GM23338 (cell line): ENCODE measurements around the gene MRGPRE.

ENCODE experiments used
- EZH2 ChIP-seq: fragments of 200-600 bp; sonication (generic); IDR thresholded peaks from one replicate; pipeline ENCODE4 v1.8.0; 2017; ENCODE audit warnings: antibody characterized with exemption, mild to moderate bottlenecking, low read depth; ENCODE audit not compliant: unreplicated experiment
- NANOG ChIP-seq: IDR thresholded peaks from 2 replicates; pipeline ENCODE4 v1.6.1; 2016; ENCODE audit warnings: antibody characterized with exemption, borderline replicate concordance
- POLR2AphosphoS5 ChIP-seq: IDR thresholded peaks from 2 replicates; pipeline ENCODE4 v1.6.1; 2016; ENCODE audit warnings: antibody characterized with exemption, low read depth
- ZNF331 ChIP-seq: fragments of 250-450 bp; sonication (Bioruptor Pico); IDR thresholded peaks from 2 replicates; pipeline ENCODE4 v1.5.0; 2020; ENCODE audit warnings: low read depth, mild to moderate bottlenecking, moderate library complexity
- TF ChIP-seq, protein P1 (sequence below), 2 experiments: fragments of 200-600 bp in 1 of 2; sonication (generic) in 1 of 2; conservative IDR thresholded peaks; 2 replicates each; pipeline versions ENCODE4 v1.5.1 to v1.6.1; 2016 to 2017; ENCODE audit warnings: antibody characterized with exemption in 2 of 2, low read depth in 2 of 2, mild to moderate bottlenecking in 2 of 2, moderate library complexity in 1 of 2

DNA sequence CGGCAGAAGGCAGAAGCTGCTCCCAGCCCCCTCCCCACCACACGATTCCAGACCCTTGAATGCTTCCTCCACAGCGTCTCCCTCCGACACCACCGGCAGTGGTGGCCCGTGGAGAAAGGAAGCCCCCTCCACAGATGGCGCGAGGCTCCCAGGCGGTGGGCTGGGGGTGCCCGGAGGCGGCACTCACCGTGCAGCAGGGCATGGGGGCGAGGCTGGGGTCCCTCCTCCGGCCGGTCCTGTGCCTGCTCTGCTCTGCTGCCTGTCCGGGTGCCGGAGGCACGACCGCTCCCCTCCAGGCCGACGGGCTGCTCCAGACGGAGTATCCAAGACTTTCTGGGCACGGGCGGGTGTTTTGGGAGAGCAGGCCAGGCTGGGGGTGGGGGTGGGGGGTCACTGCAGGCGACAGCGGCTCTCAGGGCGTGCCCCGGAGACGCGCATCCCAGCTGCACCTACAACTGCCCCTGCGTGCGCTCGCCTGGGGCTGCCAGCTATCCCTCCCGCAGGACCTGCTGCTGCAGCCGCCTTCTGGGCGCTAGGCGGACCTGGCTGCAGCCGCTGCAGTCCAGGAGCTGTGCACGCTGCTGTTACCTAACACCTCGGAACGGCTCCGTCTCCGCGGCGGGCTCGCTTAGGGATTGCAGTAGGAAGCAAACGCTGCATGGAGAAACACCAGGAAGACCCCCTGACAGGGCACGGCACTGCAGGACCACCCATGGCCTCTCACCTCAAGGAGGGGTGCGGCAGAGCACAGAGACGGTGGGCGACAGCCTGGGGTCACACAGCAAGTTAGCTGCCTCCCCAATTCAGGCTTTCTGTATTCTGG lies 28.8 kb downstream of the MRGPRE start:
- TF ChIP-seq, protein P1, sequence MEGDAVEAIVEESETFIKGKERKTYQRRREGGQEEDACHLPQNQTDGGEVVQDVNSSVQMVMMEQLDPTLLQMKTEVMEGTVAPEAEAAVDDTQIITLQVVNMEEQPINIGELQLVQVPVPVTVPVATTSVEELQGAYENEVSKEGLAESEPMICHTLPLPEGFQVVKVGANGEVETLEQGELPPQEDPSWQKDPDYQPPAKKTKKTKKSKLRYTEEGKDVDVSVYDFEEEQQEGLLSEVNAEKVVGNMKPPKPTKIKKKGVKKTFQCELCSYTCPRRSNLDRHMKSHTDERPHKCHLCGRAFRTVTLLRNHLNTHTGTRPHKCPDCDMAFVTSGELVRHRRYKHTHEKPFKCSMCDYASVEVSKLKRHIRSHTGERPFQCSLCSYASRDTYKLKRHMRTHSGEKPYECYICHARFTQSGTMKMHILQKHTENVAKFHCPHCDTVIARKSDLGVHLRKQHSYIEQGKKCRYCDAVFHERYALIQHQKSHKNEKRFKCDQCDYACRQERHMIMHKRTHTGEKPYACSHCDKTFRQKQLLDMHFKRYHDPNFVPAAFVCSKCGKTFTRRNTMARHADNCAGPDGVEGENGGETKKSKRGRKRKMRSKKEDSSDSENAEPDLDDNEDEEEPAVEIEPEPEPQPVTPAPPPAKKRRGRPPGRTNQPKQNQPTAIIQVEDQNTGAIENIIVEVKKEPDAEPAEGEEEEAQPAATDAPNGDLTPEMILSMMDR (conservative IDR thresholded peaks at IDR 0.05; ENCODE audit: low read depth in 2 of 2) = 0 out of 4 replicates have a peak, but pooled peaks of 1 of the 2 experiments have one; percentile 10
- TF ChIP-seq NANOG (no peak), ZNF331 (no peak), EZH2 (no peak), POLR2AphosphoS5 (no peak)
